H1 (cell line): ENCODE results near the gene FAT1. TPM values are rescaled to one million over a fixed set of nuclear protein-coding genes. Genes with fewer than 3 reads are reported as not detected.

Source experiments
- CTCF ChIA-PET: fragments of 300-600 bp; sonication (Branson Sonifier 250); formaldehyde crosslinking; loops from one replicate; lab custom pipeline; 2021; ENCODE audit not compliant: partially characterized antibody; lab: Charles Lee
- POLR2A ChIA-PET: fragments of 300-600 bp; sonication (Branson Sonifier 250); formaldehyde crosslinking; loops from one replicate; lab custom pipeline; 2021; ENCODE audit warnings: inconsistent platforms; ENCODE audit not compliant: partially characterized antibody; lab: Charles Lee
- DNase-seq, 2 experiments: peaks; one replicate each; pipeline versions ENCODE4 v3.0.0 to v3.0.0-alpha.2; 2010 to 2022; ENCODE audit warnings: low spot score in 2 of 2, low read depth in 1 of 2, mixed read lengths in 1 of 2
- FAIRE-seq: peaks from 2 replicates; lab custom pipeline; 2011; peaks lifted over from hg19 to GRCh38; lab: Jason Lieb, UNC
- H2AFZ ChIP-seq: 2 replicates; pipeline ENCODE4 v1.8.1; 2012; ENCODE audit warnings: low read length, inconsistent platforms
- H2AK5ac ChIP-seq: 2 replicates; pipeline ENCODE4 v1.6.1; 2013; ENCODE audit warnings: low read depth, low read length
- H2BK120ac ChIP-seq: replicated peaks from 2 replicates; pipeline ENCODE3; 2013; ENCODE audit warnings: low read depth, low read length, inconsistent platforms
- H2BK12ac ChIP-seq: 2 replicates; pipeline ENCODE4 v1.6.1; 2013; ENCODE audit warnings: low read depth, low read length
- H2BK15ac ChIP-seq: 2 replicates; pipeline ENCODE4 v1.6.1; 2013; ENCODE audit warnings: low read length
- H2BK20ac ChIP-seq: 2 replicates; pipeline ENCODE4 v1.6.1; 2013; ENCODE audit warnings: low read length
- H2BK5ac ChIP-seq: 2 replicates; pipeline ENCODE4 v1.6.1; 2013; ENCODE audit warnings: low read depth, low read length
- H3K14ac ChIP-seq: 2 replicates; pipeline ENCODE4 v1.6.1; 2013; ENCODE audit warnings: inconsistent platforms; ENCODE audit not compliant: insufficient read length
- H3K18ac ChIP-seq: 2 replicates; pipeline ENCODE4 v1.6.1; 2013; ENCODE audit warnings: low read length; ENCODE audit errors: extremely low read depth
- H3K23ac ChIP-seq: 2 replicates; pipeline ENCODE4 v1.6.1; 2013; ENCODE audit warnings: inconsistent platforms; ENCODE audit not compliant: insufficient read length
- H3K23me2 ChIP-seq: 2 replicates; pipeline ENCODE4 v1.6.1; 2013; ENCODE audit warnings: low read depth, low read length
- H3K27ac ChIP-seq: 2 replicates; pipeline ENCODE4 v1.6.1; 2011; ENCODE audit warnings: low read depth, low read length, inconsistent platforms
- H3K27me3 ChIP-seq, 4 experiments: replicated peaks in 1 of 4; 1 replicate in 1 of 4; 2 replicates in 3 of 4; pipeline versions ENCODE4 v1.6.1 to v1.8.1; 2011 to 2013; ENCODE audit warnings: low read length in 3 of 4, mild to moderate bottlenecking in 3 of 4, inconsistent platforms in 2 of 4, mixed read lengths in 2 of 4, moderate library complexity in 1 of 4; ENCODE audit not compliant: control insufficient read depth in 3 of 4, insufficient read depth in 3 of 4; ENCODE audit errors: extremely low read depth in 1 of 4
- H3K36me3 ChIP-seq, 4 experiments: 2 replicates each; pipeline versions ENCODE4 v1.6.1 to v1.8.1; 2011 to 2013; ENCODE audit warnings: mild to moderate bottlenecking in 4 of 4, low read length in 3 of 4, moderate library complexity in 2 of 4, control low read depth in 1 of 4, inconsistent platforms in 1 of 4; ENCODE audit not compliant: insufficient read depth in 4 of 4, control insufficient read depth in 2 of 4
- H3K4ac ChIP-seq: replicated peaks from 2 replicates; pipeline ENCODE3; 2013; ENCODE audit warnings: low read length, low read depth, mixed read lengths, inconsistent platforms; ENCODE audit not compliant: insufficient read length
- H3K4me1 ChIP-seq, 4 experiments: replicated peaks in 1 of 4; 1 replicate in 1 of 4; 2 replicates in 3 of 4; pipeline versions ENCODE4 v1.6.1 to v1.8.1; 2011 to 2013; ENCODE audit warnings: low read length in 3 of 4, inconsistent platforms in 2 of 4, mixed read lengths in 1 of 4; ENCODE audit not compliant: insufficient read depth in 4 of 4, control insufficient read depth in 3 of 4
- H3K4me2 ChIP-seq, 2 experiments: 2 replicates each; pipeline versions ENCODE4 v1.6.1 to v1.8.1; 2011 to 2013; ENCODE audit warnings: low read depth in 2 of 2, low read length in 2 of 2, control low read depth in 1 of 2, inconsistent platforms in 1 of 2, mild to moderate bottlenecking in 1 of 2; ENCODE audit not compliant: insufficient read depth in 1 of 2
- H3K4me3 ChIP-seq, 4 experiments: fragments of 200-600, 300-600 bp in 1 of 4; sonication (generic), shearing (Covaris generic), sonication (Bioruptor Twin) in 1 of 4; 2 replicates each; pipeline versions ENCODE4 v1.5.1 to v1.8.1; 2011 to 2016; ENCODE audit warnings: low read length in 4 of 4, low read depth in 3 of 4, control low read depth in 2 of 4, inconsistent platforms in 2 of 4, mild to moderate bottlenecking in 2 of 4, mixed read lengths in 1 of 4, moderate library complexity in 1 of 4; ENCODE audit not compliant: insufficient read depth in 2 of 4; ENCODE audit errors: extremely low read depth in 1 of 4
- H3K56ac ChIP-seq: replicated peaks from 2 replicates; pipeline ENCODE3; 2013; ENCODE audit warnings: low read depth, mild to moderate bottlenecking, mixed read lengths, low read length, inconsistent platforms; ENCODE audit not compliant: insufficient read length
- H3K79me1 ChIP-seq: 2 replicates; pipeline ENCODE4 v1.6.1; 2013; ENCODE audit warnings: low read depth, low read length, control low read depth
- H3K79me2 ChIP-seq, 2 experiments: 2 replicates each; pipeline versions ENCODE4 v1.6.1 to v1.8.1; 2012 to 2013; ENCODE audit warnings: low read length in 2 of 2, mild to moderate bottlenecking in 2 of 2, inconsistent platforms in 1 of 2; ENCODE audit not compliant: insufficient read depth in 2 of 2, control insufficient read depth in 1 of 2
- H3K9ac ChIP-seq, 4 experiments: replicated peaks in 1 of 4; 1 replicate in 1 of 4; 2 replicates in 3 of 4; pipeline versions ENCODE4 v1.6.1 to v1.8.1; 2011 to 2013; ENCODE audit warnings: low read depth in 3 of 4, low read length in 3 of 4, control low read depth in 2 of 4, mild to moderate bottlenecking in 2 of 4, moderate library complexity in 2 of 4, inconsistent platforms in 1 of 4; ENCODE audit errors: extremely low read depth in 1 of 4
- H3K9me3 ChIP-seq, 2 experiments: 2 replicates each; pipeline versions ENCODE4 v1.6.1 to v1.8.1; 2012 to 2013; ENCODE audit warnings: mild to moderate bottlenecking in 2 of 2, moderate library complexity in 2 of 2, control low read depth in 1 of 2, inconsistent platforms in 1 of 2, low read depth in 1 of 2, low read length in 1 of 2, mixed read lengths in 1 of 2; ENCODE audit not compliant: insufficient read depth in 2 of 2
- H4K20me1 ChIP-seq, 2 experiments: replicated peaks in 1 of 2; 2 replicates each; pipeline versions ENCODE3 to v1.8.1; 2011 to 2013; ENCODE audit warnings: inconsistent platforms in 2 of 2, low read length in 2 of 2, mild to moderate bottlenecking in 1 of 2; ENCODE audit not compliant: insufficient read depth in 2 of 2, control insufficient read depth in 1 of 2
- H4K5ac ChIP-seq: 2 replicates; pipeline ENCODE4 v1.6.1; 2013; ENCODE audit warnings: low read length, low read depth, mixed read lengths, inconsistent platforms; ENCODE audit not compliant: insufficient read length
- H4K8ac ChIP-seq: 2 replicates; pipeline ENCODE4 v1.8.0; 2013; ENCODE audit warnings: mild to moderate bottlenecking, moderate library complexity, low read length, inconsistent platforms; ENCODE audit not compliant: insufficient read depth; ENCODE audit errors: extremely low read depth
- H4K91ac ChIP-seq: replicated peaks from 2 replicates; pipeline ENCODE3; 2013; ENCODE audit warnings: low read length, mixed read lengths, inconsistent platforms; ENCODE audit not compliant: insufficient read length
- BCL11A ChIP-seq, 2 experiments: IDR thresholded peaks; one replicate each; pipeline ENCODE4 v1.6.1; 2011; ENCODE audit warnings: low read depth in 2 of 2, low read length in 2 of 2, mild to moderate bottlenecking in 2 of 2
- JUND ChIP-seq: IDR thresholded peaks from 2 replicates; pipeline ENCODE4 v1.6.1; 2011; ENCODE audit warnings: mild to moderate bottlenecking, improper control_type of control experiment, low read length
- NRF1 ChIP-seq: IDR thresholded peaks from 2 replicates; pipeline ENCODE4 v1.6.1; 2011; ENCODE audit warnings: mild to moderate bottlenecking, low read depth, low read length, improper control_type of control experiment
- POLR2AphosphoS5 ChIP-seq: IDR thresholded peaks from 2 replicates; pipeline ENCODE4 v1.6.1; 2011; ENCODE audit warnings: low read depth, low read length
- WGBS, 2 experiments: shearing (Covaris generic) in 1 of 2; methylation state at CpG; one replicate each; pipeline versions ENCODE4 v1.1.6 to v1.1.7; 2013 to 2015; ENCODE audit warnings: low lambda C conversion rate in 2 of 2, mixed read lengths in 2 of 2, inconsistent platforms in 1 of 2, low coverage in 1 of 2, missing lambda C conversion rate in 1 of 2; ENCODE audit not compliant: insufficient replicate concordance in 2 of 2, insufficient coverage in 1 of 2, insufficient read length in 1 of 2; ENCODE audit errors: extremely low coverage in 1 of 2, missing lambda C conversion rate in 1 of 2; 5-methylcytosine and 5-hydroxymethylcytosine counted together
- polyA plus RNA-seq, 7 experiments: library from polyadenylated mRNA; depleted of rRNA in 3 of 7; stranded (reverse) in 5 of 7; unstranded in 2 of 7; fragments of >200 nt in 5 of 7; fragments of 200-250 nt in 2 of 7; gene quantifications; 1 replicate in 5 of 7; 2 replicates in 1 of 7; 4 replicates in 1 of 7; pipeline versions ENCODE4 v1.2.1 to v1.2.3, GENCODE V29; 2011 to 2013; ENCODE audit warnings: missing spikeins in 2 of 7, mixed read lengths in 2 of 7
- total RNA-seq: library from RNA; stranded (reverse); fragmentation: NEBNext Ultra II Directional; extraction: Animal tissue kit (Norgen Biotek cat#: 25700); gene quantifications from 2 replicates; pipeline ENCODE4 v1.2.1, GENCODE V29; 2021

The FAT1 gene
- total and polyA plus RNA-seq, 2 of the 8 experiments (the other 6 are each of a cell fraction or from before 2014, with no cell fraction given): 94.4 to 137 TPM

DNA sequence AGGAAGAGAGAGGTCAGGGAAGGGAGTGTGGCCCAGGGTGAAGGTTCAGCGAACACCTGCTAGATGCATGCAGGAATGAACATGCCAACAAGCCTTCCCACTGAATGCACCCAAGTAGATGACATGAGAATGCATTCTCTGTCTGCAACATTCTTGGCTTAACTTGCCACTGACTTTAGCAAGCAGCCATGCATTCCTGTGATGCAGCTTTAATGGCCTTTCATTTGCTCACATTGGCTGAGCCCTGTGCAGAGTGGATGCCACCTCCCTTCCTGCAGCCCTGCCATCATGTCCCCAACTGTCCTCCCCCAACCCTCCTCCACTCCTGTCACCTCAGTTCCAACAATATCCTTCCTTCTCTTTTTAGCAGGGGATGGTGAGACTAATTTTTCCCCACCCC lies 143.0 kb downstream of the FAT1 start:
- POLR2A ChIA-PET: no interaction called here
- CTCF ChIA-PET: interaction anchor here (0.8 to 1.6 kb wide), 2 partner anchors 12 to 285 kb away, joined by 4 read pairs; no protein-coding TSS in a partner anchor
- H4K5ac ChIP-seq: no peak overlapping the region
- no peak overlapping the region for H3K18ac ChIP-seq
- H4K20me1 ChIP-seq: no peaks in the 10 kb centered on the region
- H3K9ac ChIP-seq: no peak overlapping the region
- FAIRE-seq (no peak), DNase-seq (no peak)
- H2BK120ac ChIP-seq: no peak overlapping the region
- no peak overlapping the region for H3K14ac ChIP-seq
- WGBS, 2 experiments: 88% methylated on average over 1 of the region's 1 CpG; no CpG with 5 or more reads in 1 of the 2 experiments
- no peak overlapping the region for H2BK5ac ChIP-seq
- no peak overlapping the region for H2AFZ ChIP-seq
- H2AK5ac ChIP-seq: no peak overlapping the region
- H3K23ac ChIP-seq: no peak overlapping the region
- H2BK12ac ChIP-seq: no peak overlapping the region
- no peak overlapping the region for H3K4me2 ChIP-seq
- no peak overlapping the region for H3K56ac ChIP-seq
- H3K4me3 ChIP-seq: no peak overlapping the region
- H3K36me3 ChIP-seq: peaks cover 0 to 23% (median 6%) of the 10 kb centered on the region in 4 experiments; a peak in 5 of 8 replicates
- H4K91ac ChIP-seq: no peak overlapping the region
- H3K23me2 ChIP-seq: no peaks in the 10 kb centered on the region
- TF ChIP-seq JUND: no peak
- TF ChIP-seq BCL11A (IDR thresholded peaks at IDR 0.05; ENCODE audit: low read depth in 2 of 2, low read length in 2 of 2): no peak
- no peak for TF ChIP-seq NRF1
- TF ChIP-seq POLR2AphosphoS5: peak; percentile 37; the same call in 1 of the 2 replicates
- no peak overlapping the region for H3K4ac ChIP-seq
- H3K27ac ChIP-seq: no peak overlapping the region
- H2BK20ac ChIP-seq: no peak overlapping the region
- H3K27me3 ChIP-seq: no peaks in the 10 kb centered on the region
- no peaks in the 10 kb centered on the region; a peak in 1 of 4 replicates for H3K9me3 ChIP-seq
- H4K8ac ChIP-seq: no peak overlapping the region
- no peaks in the 10 kb centered on the region for H3K79me1 ChIP-seq
- no peaks in the 10 kb centered on the region for H3K79me2 ChIP-seq
- no peak overlapping the region for H2BK15ac ChIP-seq
- peaks cover 0 to 2% (median 0%) of the 10 kb centered on the region in 4 experiments; a peak in 1 of 7 replicates for H3K4me1 ChIP-seq
